Muscle of leg (tissue), 11 donors: ENCODE data around the gene EGLN1. TPM values are rescaled to one million over a fixed set of nuclear protein-coding genes. Genes with fewer than 3 reads are reported as not detected.

Source experiments
- DNase-seq: peaks from one replicate; pipeline ENCODE4 v3.0.0; 2013
- H3K27ac ChIP-seq: one replicate; pipeline ENCODE4 v1.5.1; 2013; ENCODE audit warnings: mild to moderate bottlenecking, low read length, control low read depth
- H3K27me3 ChIP-seq: one replicate; pipeline ENCODE4 v1.6.1; 2013; ENCODE audit warnings: low read length; ENCODE audit not compliant: control insufficient read depth, insufficient read depth
- H3K36me3 ChIP-seq: one replicate; pipeline ENCODE4 v1.6.1; 2013; ENCODE audit warnings: low read length; ENCODE audit not compliant: control insufficient read depth, insufficient read depth
- H3K4me1 ChIP-seq: one replicate; pipeline ENCODE4 v1.6.1; 2013; ENCODE audit warnings: low read length; ENCODE audit not compliant: control insufficient read depth, insufficient read depth
- H3K4me3 ChIP-seq: one replicate; pipeline ENCODE4 v1.5.1; 2013; ENCODE audit warnings: low read length, control low read depth
- H3K9me3 ChIP-seq: replicated peaks from 2 replicates; pipeline ENCODE4 v1.6.1; 2013; ENCODE audit warnings: low read depth, low read length; ENCODE audit not compliant: control insufficient read depth
- WGBS: methylation state at CpG from one replicate; pipeline ENCODE4 v1.1.5; 2013; ENCODE audit warnings: missing lambda C conversion rate; ENCODE audit not compliant: insufficient coverage; 5-methylcytosine and 5-hydroxymethylcytosine counted together
- polyA plus RNA-seq, 8 donors: library from polyadenylated mRNA; unstranded; fragments of 120-200 nt; gene quantifications; one replicate each; pipeline versions ENCODE4 v1.2.1 to v1.2.3, GENCODE V29; 2013; ENCODE audit warnings: inconsistent platforms in 1 of 8, low replicate concordance in 1 of 8; ENCODE audit not compliant: insufficient read length in 8 of 8, insufficient read depth in 1 of 8
- total RNA-seq: library from RNA; stranded (reverse); fragments of 120-200 nt; gene quantifications from one replicate; pipeline ENCODE4 v1.2.4, GENCODE V29; 2013

EGLN1 gene
- total and polyA plus RNA-seq, 9 donors, result 35.7 to 47.9 (median 40.7) TPM

GRCh38 chr1:231318568-231318967 lies 103.5 kb downstream of the EGLN1 start:
- no peak overlapping the region for H3K4me3 ChIP-seq
- no peaks in the 10 kb centered on the region for H3K27me3 ChIP-seq
- no peaks in the 10 kb centered on the region for H3K4me1 ChIP-seq
- H3K9me3 ChIP-seq, result no peaks in the 10 kb centered on the region
- no peaks in the 10 kb centered on the region for H3K36me3 ChIP-seq
- no peak for DNase-seq
- 84% methylated on average over 4 of the region's 4 CpGs for WGBS
- H3K27ac ChIP-seq, result no peak overlapping the region

- WGBS, result 91% methylated on average over 5 of the region's 15 CpGs
- Histone ChIP-seq H3K27ac (no peak overlapping the region), H3K36me3 (no peaks in the 10 kb centered on the region), H3K9me3 (no peaks in the 10 kb centered on the region), H3K4me1 (no peaks in the 10 kb centered on the region), H3K4me3 (no peak overlapping the region), H3K27me3 (no peaks in the 10 kb centered on the region)
- no peak for DNase-seq
Measured at GRCh38 chr1:231318015-231318355, 104.1 kb downstream of the EGLN1 start.

DNA sequence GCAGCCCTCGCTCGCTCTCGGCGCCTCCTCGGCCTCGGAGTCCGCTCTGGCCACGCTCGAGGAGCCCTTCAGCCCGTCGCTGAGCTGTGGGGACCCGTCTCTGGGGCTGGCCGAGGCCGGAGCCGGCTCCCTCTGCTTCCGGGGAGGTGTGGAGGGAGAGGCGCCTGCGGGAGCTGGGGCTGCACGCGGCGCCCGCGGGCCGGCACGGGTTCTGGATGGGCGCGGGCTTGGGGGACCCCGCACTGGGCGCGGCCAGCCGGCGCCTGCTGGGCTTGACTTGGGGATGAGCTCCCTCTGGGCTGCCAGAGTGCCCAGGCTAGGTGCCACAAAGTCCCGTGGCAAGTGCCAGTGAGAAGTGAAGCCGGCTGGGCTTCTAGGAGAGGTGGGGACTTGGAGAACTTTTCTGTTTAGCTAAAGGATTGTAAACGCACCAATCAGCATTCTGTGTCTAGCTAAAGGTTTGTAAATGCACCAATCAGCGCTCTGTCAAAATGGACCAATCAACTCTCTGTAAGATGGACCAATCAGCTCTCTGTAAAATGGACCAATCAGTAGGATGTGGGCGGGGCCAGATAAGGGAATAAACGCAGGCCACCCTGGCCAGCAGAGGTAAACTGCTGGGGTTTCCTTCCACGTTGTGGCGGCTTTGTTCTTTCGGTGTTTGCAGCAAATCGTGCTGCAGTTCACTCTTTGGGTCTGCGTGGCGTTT lies 104.6 kb downstream of the EGLN1 start:
- no peak overlapping the region for H3K27ac ChIP-seq
- 92% methylated on average over 29 of the region's 44 CpGs for WGBS
- no peak for DNase-seq
- no peak overlapping the region for H3K4me3 ChIP-seq
- no peaks in the 10 kb centered on the region for H3K9me3 ChIP-seq
- H3K36me3 ChIP-seq, result no peaks in the 10 kb centered on the region
- H3K27me3 ChIP-seq, result no peaks in the 10 kb centered on the region
- H3K4me1 ChIP-seq, result no peaks in the 10 kb centered on the region

GRCh38 chr1:231315887-231316286 lies 106.2 kb downstream of the EGLN1 start:
- H3K4me1 ChIP-seq, result no peaks in the 10 kb centered on the region
- H3K27ac ChIP-seq, result no peak overlapping the region
- H3K36me3 ChIP-seq, result no peaks in the 10 kb centered on the region
- no peak for DNase-seq
- no peaks in the 10 kb centered on the region for H3K27me3 ChIP-seq
- no peak overlapping the region for H3K4me3 ChIP-seq
- 22% methylated on average over 8 of the region's 11 CpGs for WGBS
- H3K9me3 ChIP-seq, result no peaks in the 10 kb centered on the region

Other genes with a start within 250 kb of the EGLN1 start
- gene GNPAT, start 181.1 kb downstream of the EGLN1 start, total RNA-seq, result 65.3 TPM
- gene GNPAT, start 181.1 kb downstream of the EGLN1 start, polyA plus RNA-seq, result 10 to 100 TPM; 51.2 to 64.6 (median 56.6) TPM
- 7.1 TPM for gene EXOC8, start 84.4 kb downstream of the EGLN1 start, total RNA-seq
- 1 to 10 TPM; 5.0 to 8.1 (median 6.7) TPM for gene EXOC8, start 84.4 kb downstream of the EGLN1 start, polyA plus RNA-seq
- 8.1 TPM for gene SPRTN, start 84.0 kb downstream of the EGLN1 start, total RNA-seq
- gene SPRTN, start 84.0 kb downstream of the EGLN1 start, polyA plus RNA-seq, result 1 to 10 TPM; 5.7 to 8.3 (median 7.0) TPM
- 34.7 TPM for gene TSNAX, start 106.4 kb upstream of the EGLN1 start, total RNA-seq
- gene TSNAX, start 106.4 kb upstream of the EGLN1 start, polyA plus RNA-seq, result 10 to 100 TPM; 23.0 to 33.1 (median 30.1) TPM
- gene DISC1, start 204.5 kb upstream of the EGLN1 start, total RNA-seq, result 10.7 TPM
- gene DISC1, start 204.5 kb upstream of the EGLN1 start, polyA plus RNA-seq, result 1 to 10 TPM; 4.5 to 8.4 (median 6.8) TPM